GM12891 (cell line): ENCODE data around the gene APOBEC3C.
A peak's percentile ranks its signal among the peaks of the same experiment; 100 is the strongest.
"Not testable (repeated sequence)": the region's sequence is repeated elsewhere in the genome, so short reads cannot be mapped to it uniquely, and the experiment has no call there.

Experiments used
- DNase-seq: peaks from one replicate; pipeline ENCODE4 v3.0.0; 2011; ENCODE audit warnings: low spot score; ENCODE audit not compliant: insufficient read length
- FAIRE-seq: peaks from 2 replicates; lab custom pipeline; 2011; peaks lifted over from hg19 to GRCh38; lab: Jason Lieb, UNC
- PAX5 ChIP-seq: IDR thresholded peaks from 2 replicates; pipeline ENCODE4 v1.6.1; 2011; ENCODE audit warnings: low read length, moderate library complexity, mild to moderate bottlenecking; ENCODE audit not compliant: insufficient read depth, severe bottlenecking
- POLR2A ChIP-seq: IDR thresholded peaks from 2 replicates; pipeline ENCODE4 v1.6.1; 2011; ENCODE audit warnings: low read depth, low read length, control low read depth
- POLR2AphosphoS5 ChIP-seq: IDR thresholded peaks from 2 replicates; pipeline ENCODE4 v1.6.1; 2011; ENCODE audit warnings: low read depth, low read length, control low read depth
- POU2F2 ChIP-seq: IDR thresholded peaks from 2 replicates; pipeline ENCODE4 v1.6.1; 2011; ENCODE audit warnings: low read depth, mild to moderate bottlenecking, control low read depth, low read length, moderate library complexity
- SPI1 ChIP-seq: IDR thresholded peaks from 2 replicates; pipeline ENCODE4 v1.6.1; 2011; ENCODE audit warnings: low read depth, low read length, control low read depth
- TAF1 ChIP-seq: IDR thresholded peaks from 2 replicates; pipeline ENCODE4 v1.6.1; 2011; ENCODE audit warnings: low read depth, low read length, control low read depth

APOBEC3C gene

GRCh38 chr22:39003165-39003638 is 10.9 kb upstream of the APOBEC3C start:
- peak; percentile 86 for FAIRE-seq
- TF ChIP-seq SPI1 (peak; percentile 80), PAX5 (no peak), POLR2A (no peak), POLR2AphosphoS5 (no peak)
- peak; percentile 78 for DNase-seq

GRCh38 chr22:39007177-39007576 is 6.9 kb upstream of the APOBEC3C start:
- TF ChIP-seq SPI1 (no peak), TAF1 (no peak), POU2F2 (no peak), POLR2A (no peak)
- DNase-seq (no peak), FAIRE-seq (no peak)

GRCh38 chr22:39008271-39008850 is 5.7 kb upstream of the APOBEC3C start:
- not testable (repeated sequence) for DNase-seq
- FAIRE-seq = peak; percentile 68

GRCh38 chr22:39010946-39011345 is 3.1 kb upstream of the APOBEC3C start:
- TF ChIP-seq SPI1 (no peak), POLR2AphosphoS5 (no peak), PAX5 (no peak), TAF1 (no peak), POLR2A (no peak), POU2F2 (no peak)
- DNase-seq = no peak
- no peak for FAIRE-seq

- FAIRE-seq (no peak), DNase-seq (no peak)
- no peak for TF ChIP-seq POU2F2
These were observed 1.2 kb upstream of the APOBEC3C start for GRCh38 chr22:39012533-39013511.

GRCh38 chr22:39013561-39013941 is 506 bp upstream of the APOBEC3C start:
- DNase-seq, FAIRE-seq: not testable (repeated sequence)

- FAIRE-seq, DNase-seq: not testable (repeated sequence)
These were observed 665 bp downstream of the APOBEC3C start for GRCh38 chr22:39014723-39015121.

GRCh38 chr22:39016592-39016991 is 2.5 kb downstream of the APOBEC3C start:
- TF ChIP-seq POLR2A = no peak
- TF ChIP-seq PAX5 = no peak
- TF ChIP-seq POU2F2 = no peak
- TF ChIP-seq SPI1 = no peak
- TF ChIP-seq POLR2AphosphoS5 = no peak
- TF ChIP-seq TAF1 = no peak
- no peak for DNase-seq
- FAIRE-seq = no peak

- FAIRE-seq (no peak), DNase-seq (no peak)
- TF ChIP-seq POLR2A (no peak), PAX5 (no peak), POLR2AphosphoS5 (no peak)
These were observed 3.7 kb downstream of the APOBEC3C start for GRCh38 chr22:39017596-39018365.

GRCh38 chr22:39020021-39020651 is 6.1 kb downstream of the APOBEC3C start:
- TF ChIP-seq POU2F2 = peak; percentile 97
- peak; percentile 88 for FAIRE-seq

GRCh38 chr22:39021552-39022250 is 7.6 kb downstream of the APOBEC3C start:
- FAIRE-seq (peak; percentile 85), DNase-seq (no peak)
- TF ChIP-seq POLR2AphosphoS5 (no peak), SPI1 (no peak), POU2F2 (no peak), TAF1 (no peak), PAX5 (no peak), POLR2A (no peak)

More at GRCh38 chr22:39020021-39020651, 6.1 kb downstream of the APOBEC3C start:
- not testable (repeated sequence) for DNase-seq
